ENCODE data around the gene RGMA. TPM values are rescaled to one million over a fixed set of nuclear protein-coding genes. Genes with fewer than 3 reads are reported as not detected.

RGMA gene
- total and polyA plus RNA-seq, 2 experiments from 2014 or later: 2.5 to 2.7 TPM

DNA sequence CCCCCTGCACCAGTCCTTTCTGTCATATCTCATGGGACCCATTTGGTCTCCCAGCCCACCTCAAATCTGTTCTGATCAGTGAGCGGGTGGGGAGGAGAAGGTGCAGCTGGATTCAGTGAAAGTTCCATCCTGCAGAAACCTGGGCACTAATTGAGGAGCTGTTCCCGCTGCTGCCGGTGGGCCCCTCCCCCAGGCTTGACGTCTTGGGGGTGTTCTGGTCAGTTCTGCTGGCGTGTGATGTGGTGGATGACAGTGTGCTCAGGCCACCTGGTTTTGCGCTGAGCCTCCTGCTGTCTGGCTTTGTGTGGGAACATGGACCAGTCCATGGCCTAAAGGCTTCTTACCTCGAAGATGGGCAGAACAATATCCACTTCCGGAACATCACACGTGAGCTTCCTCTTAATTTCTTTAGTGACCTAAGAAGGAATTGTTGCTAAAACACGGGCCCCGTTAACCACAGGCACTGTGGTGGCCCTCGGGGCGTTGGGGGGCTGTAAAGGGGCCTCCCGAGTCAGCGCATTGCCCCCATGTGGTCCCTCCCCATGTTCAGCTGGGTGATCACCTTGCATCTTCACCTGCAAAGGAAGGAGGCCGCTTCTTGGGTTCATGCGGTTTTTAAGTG, 59.7 kb downstream of the RGMA start:
- Histone ChIP-seq H3K36me3 (replicated peaks; ENCODE audit: insufficient read depth, low read depth) (no peaks in the 10 kb centered on the region), H3K79me2 (no peaks in the 10 kb centered on the region), H3K4me2 (no peak overlapping the region), H3K4me1 (ENCODE audit: insufficient read depth) (peaks cover 17% of the 10 kb centered on the region), H3K9me3 (ENCODE audit: low read depth) (no peaks in the 10 kb centered on the region), H3K9me2 (replicated peaks; ENCODE audit: insufficient read depth) (no peaks in the 10 kb centered on the region), H4K20me1 (ENCODE audit: insufficient read depth, poor library complexity, severe bottlenecking) (peaks cover 19% of the 10 kb centered on the region), H2AFZ (no peak overlapping the region), H3K4me3 (no peak overlapping the region), H3K27ac (peak overlapping the region; percentile 84), H3K27me3 (no peaks in the 10 kb centered on the region)
- TF ChIP-seq, protein P1, sequence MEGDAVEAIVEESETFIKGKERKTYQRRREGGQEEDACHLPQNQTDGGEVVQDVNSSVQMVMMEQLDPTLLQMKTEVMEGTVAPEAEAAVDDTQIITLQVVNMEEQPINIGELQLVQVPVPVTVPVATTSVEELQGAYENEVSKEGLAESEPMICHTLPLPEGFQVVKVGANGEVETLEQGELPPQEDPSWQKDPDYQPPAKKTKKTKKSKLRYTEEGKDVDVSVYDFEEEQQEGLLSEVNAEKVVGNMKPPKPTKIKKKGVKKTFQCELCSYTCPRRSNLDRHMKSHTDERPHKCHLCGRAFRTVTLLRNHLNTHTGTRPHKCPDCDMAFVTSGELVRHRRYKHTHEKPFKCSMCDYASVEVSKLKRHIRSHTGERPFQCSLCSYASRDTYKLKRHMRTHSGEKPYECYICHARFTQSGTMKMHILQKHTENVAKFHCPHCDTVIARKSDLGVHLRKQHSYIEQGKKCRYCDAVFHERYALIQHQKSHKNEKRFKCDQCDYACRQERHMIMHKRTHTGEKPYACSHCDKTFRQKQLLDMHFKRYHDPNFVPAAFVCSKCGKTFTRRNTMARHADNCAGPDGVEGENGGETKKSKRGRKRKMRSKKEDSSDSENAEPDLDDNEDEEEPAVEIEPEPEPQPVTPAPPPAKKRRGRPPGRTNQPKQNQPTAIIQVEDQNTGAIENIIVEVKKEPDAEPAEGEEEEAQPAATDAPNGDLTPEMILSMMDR (IDR thresholded peaks at IDR 0.05; ENCODE audit: poor library complexity): no peak
- TF ChIP-seq EZH2phosphoT487 (IDR thresholded peaks at IDR 0.05; ENCODE audit: low read depth, severe bottlenecking, unreplicated experiment): no peak
- TF ChIP-seq EZH2 (IDR thresholded peaks at IDR 0.05; ENCODE audit: borderline replicate concordance): no peak
- DNase-seq (ENCODE audit: low spot score): no peak
- WGBS (ENCODE audit: low lambda C conversion rate, missing lambda C conversion rate): 78% methylated on average over 17 of the region's 17 CpGs

DNA sequence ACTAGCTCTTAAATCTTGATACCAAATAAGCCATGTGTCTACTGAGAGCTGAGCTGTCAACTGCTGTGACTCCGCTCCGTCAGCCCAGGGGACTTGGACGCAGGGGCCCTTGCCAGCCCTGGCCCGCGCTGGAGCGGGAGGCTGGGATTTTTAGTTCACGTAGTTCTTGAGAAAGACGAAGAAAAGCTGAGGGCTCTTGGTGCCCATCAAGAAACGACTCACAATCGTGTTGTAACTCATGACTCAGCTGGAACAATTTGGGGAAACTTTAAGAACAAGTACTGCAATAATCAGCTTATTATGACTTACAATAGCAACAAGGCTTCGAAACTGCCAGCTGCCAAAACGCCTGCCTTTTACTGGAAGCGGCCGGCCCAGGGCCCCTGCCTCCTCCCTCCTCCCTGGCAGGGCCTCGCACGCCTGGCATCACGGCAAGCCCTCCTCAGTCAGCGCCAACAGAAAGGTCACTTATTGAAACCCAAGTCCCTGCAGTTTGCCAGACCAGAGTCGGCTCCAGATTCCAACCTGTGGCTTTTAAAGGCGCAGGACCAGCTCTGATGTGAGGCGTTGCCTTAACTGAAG, 60.3 kb downstream of the RGMA start:
- peak; percentile 44 for DNase-seq (ENCODE audit: low spot score)
- no peak overlapping the region for H3K4me3 ChIP-seq
- H3K4me1 ChIP-seq (ENCODE audit: insufficient read depth): peaks cover 17% of the 10 kb centered on the region
- H3K27ac ChIP-seq: peak overlapping the region; percentile 84
- TF ChIP-seq EZH2 (IDR thresholded peaks at IDR 0.05; ENCODE audit: borderline replicate concordance): no peak
- no peaks in the 10 kb centered on the region for H3K36me3 ChIP-seq (replicated peaks; ENCODE audit: insufficient read depth, low read depth)
- no peaks in the 10 kb centered on the region for H3K9me3 ChIP-seq (ENCODE audit: low read depth)
- H3K4me2 ChIP-seq: no peak overlapping the region
- H3K9me2 ChIP-seq (replicated peaks; ENCODE audit: insufficient read depth): no peaks in the 10 kb centered on the region
- no peaks in the 10 kb centered on the region for H3K27me3 ChIP-seq
- H3K79me2 ChIP-seq: no peaks in the 10 kb centered on the region
- no peak overlapping the region for H2AFZ ChIP-seq
- WGBS (ENCODE audit: low lambda C conversion rate, missing lambda C conversion rate): 75% methylated on average over 21 of the region's 21 CpGs
- H4K20me1 ChIP-seq (ENCODE audit: insufficient read depth, poor library complexity, severe bottlenecking): peaks cover 19% of the 10 kb centered on the region

DNA sequence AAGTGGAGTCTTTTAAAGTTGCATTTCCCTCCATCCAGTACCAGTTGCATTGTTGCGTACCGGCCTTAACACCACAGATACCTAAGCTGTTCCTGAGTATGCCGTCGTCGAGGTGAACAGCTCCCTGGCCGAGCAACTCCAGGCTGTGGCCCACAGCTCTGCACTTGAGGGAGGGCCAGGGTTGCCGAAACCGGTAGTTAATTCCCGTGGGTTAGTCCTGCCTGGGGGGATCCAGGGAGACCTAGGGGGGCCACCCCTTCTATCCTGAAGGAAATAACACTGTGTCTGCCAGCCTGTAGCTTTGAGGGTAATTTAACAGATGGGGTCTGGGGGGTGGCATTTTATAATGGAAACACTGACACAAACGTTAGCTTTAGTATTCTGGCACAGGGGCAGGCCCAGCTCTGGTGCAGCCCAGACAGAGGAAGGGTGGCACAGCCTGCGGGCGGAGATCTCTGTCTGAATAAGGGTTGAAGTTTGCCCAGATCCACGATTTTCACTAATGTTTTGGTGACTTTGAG, 60.8 kb downstream of the RGMA start:
- Histone ChIP-seq H3K9me2 (replicated peaks; ENCODE audit: insufficient read depth) (no peaks in the 10 kb centered on the region), H4K20me1 (ENCODE audit: insufficient read depth, poor library complexity, severe bottlenecking) (peaks cover 23% of the 10 kb centered on the region), H3K4me3 (no peak overlapping the region), H3K27me3 (no peaks in the 10 kb centered on the region), H3K79me2 (no peaks in the 10 kb centered on the region), H3K36me3 (replicated peaks; ENCODE audit: insufficient read depth, low read depth) (no peaks in the 10 kb centered on the region), H3K27ac (peak overlapping the region; percentile 84), H3K9me3 (ENCODE audit: low read depth) (no peaks in the 10 kb centered on the region), H2AFZ (no peak overlapping the region), H3K4me2 (no peak overlapping the region), H3K4me1 (ENCODE audit: insufficient read depth) (peaks cover 17% of the 10 kb centered on the region)
- 82% methylated on average over 13 of the region's 13 CpGs for WGBS (ENCODE audit: low lambda C conversion rate, missing lambda C conversion rate)
- DNase-seq (ENCODE audit: low spot score): no peak
- TF ChIP-seq, protein P1 (IDR thresholded peaks at IDR 0.05; ENCODE audit: poor library complexity): no peak
- TF ChIP-seq EZH2 (IDR thresholded peaks at IDR 0.05; ENCODE audit: borderline replicate concordance): no peak
- TF ChIP-seq EZH2phosphoT487 (IDR thresholded peaks at IDR 0.05; ENCODE audit: low read depth, severe bottlenecking, unreplicated experiment): no peak

DNA sequence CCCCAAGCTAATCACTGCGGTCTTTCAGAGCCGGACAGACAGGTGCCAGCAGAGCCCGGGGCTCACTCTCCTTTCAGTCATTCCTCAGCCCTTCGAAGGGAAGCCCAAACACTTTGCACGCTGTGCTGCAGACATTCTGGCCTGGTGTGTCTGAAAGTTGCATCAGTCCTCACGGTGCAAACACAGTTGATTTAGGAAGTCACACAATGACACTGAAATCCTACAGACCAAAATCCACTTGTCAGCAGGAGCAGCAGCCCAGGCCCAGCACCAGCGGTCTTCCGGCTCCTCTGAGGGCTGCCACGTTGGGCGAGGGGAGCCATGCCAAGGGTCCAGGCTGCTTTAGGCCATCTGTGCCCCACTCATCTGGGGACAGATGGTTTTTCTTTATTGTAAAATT, 61.6 kb downstream of the RGMA start:
- H3K9me3 ChIP-seq (ENCODE audit: low read depth): no peaks in the 10 kb centered on the region
- TF ChIP-seq EZH2phosphoT487 (IDR thresholded peaks at IDR 0.05; ENCODE audit: low read depth, severe bottlenecking, unreplicated experiment) (no peak), EZH2 (IDR thresholded peaks at IDR 0.05; ENCODE audit: borderline replicate concordance) (no peak)
- TF ChIP-seq, protein P1 (IDR thresholded peaks at IDR 0.05; ENCODE audit: poor library complexity): no peak
- H3K79me2 ChIP-seq: peaks cover 4% of the 10 kb centered on the region
- peaks cover 31% of the 10 kb centered on the region for H4K20me1 ChIP-seq (ENCODE audit: insufficient read depth, poor library complexity, severe bottlenecking)
- H3K27ac ChIP-seq: no peak overlapping the region
- no peaks in the 10 kb centered on the region for H3K9me2 ChIP-seq (replicated peaks; ENCODE audit: insufficient read depth)
- 87% methylated on average over 10 of the region's 10 CpGs for whole genome bisulfite sequencing (ENCODE audit: low lambda C conversion rate, missing lambda C conversion rate)
- no peak for DNase-seq (ENCODE audit: low spot score)
- H3K4me1 ChIP-seq (ENCODE audit: insufficient read depth): peaks cover 17% of the 10 kb centered on the region
- H2AFZ ChIP-seq: no peak overlapping the region
- no peak overlapping the region for H3K4me2 ChIP-seq
- no peaks in the 10 kb centered on the region for H3K27me3 ChIP-seq
- H3K4me3 ChIP-seq: no peak overlapping the region
- no peaks in the 10 kb centered on the region for H3K36me3 ChIP-seq (replicated peaks; ENCODE audit: insufficient read depth, low read depth)
